Liver (tissue), 9 donors: ENCODE measurements around the gene CATSPER3. TPM values are rescaled to one million over a fixed set of nuclear protein-coding genes. Genes with fewer than 3 reads are reported as not detected.

Experiments used
- DNase-seq: peaks from one replicate; pipeline ENCODE4 v3.0.0-alpha.2; 2017; ENCODE audit warnings: low spot score
- H3K27ac ChIP-seq, 2 donors: one replicate each; pipeline ENCODE4 v1.7.0; 2013; ENCODE audit warnings: inconsistent platforms in 2 of 2, low read length in 2 of 2, control low read depth in 1 of 2, low read depth in 1 of 2, mild to moderate bottlenecking in 1 of 2
- H3K27me3 ChIP-seq, 4 donors: one replicate each; pipeline versions ENCODE4 v1.6.1 to v1.7.0; 2013; ENCODE audit warnings: low read length in 3 of 4, inconsistent platforms in 1 of 4, mild to moderate bottlenecking in 1 of 4, moderate library complexity in 1 of 4; ENCODE audit not compliant: control insufficient read depth in 4 of 4, insufficient read depth in 4 of 4
- H3K36me3 ChIP-seq, 4 donors: one replicate each; pipeline versions ENCODE4 v1.6.1 to v1.7.0; 2013; ENCODE audit warnings: low read length in 3 of 4, mild to moderate bottlenecking in 3 of 4, low read depth in 1 of 4, moderate library complexity in 1 of 4; ENCODE audit not compliant: control insufficient read depth in 4 of 4, insufficient read depth in 3 of 4
- H3K4me1 ChIP-seq, 4 donors: one replicate each; pipeline versions ENCODE4 v1.6.1 to v1.7.0; 2013; ENCODE audit warnings: low read length in 3 of 4, mild to moderate bottlenecking in 3 of 4, moderate library complexity in 1 of 4; ENCODE audit not compliant: control insufficient read depth in 4 of 4, insufficient read depth in 4 of 4
- H3K4me3 ChIP-seq, 3 donors: one replicate each; pipeline versions ENCODE4 v1.6.1 to v1.7.0; 2013; ENCODE audit warnings: low read length in 3 of 3, control low read depth in 1 of 3, low read depth in 1 of 3, mild to moderate bottlenecking in 1 of 3
- H3K9ac ChIP-seq, 2 donors: one replicate each; pipeline ENCODE4 v1.7.0; 2013; ENCODE audit warnings: low read length in 2 of 2, mild to moderate bottlenecking in 2 of 2, moderate library complexity in 2 of 2, control low read depth in 1 of 2, low read depth in 1 of 2
- H3K9me3 ChIP-seq, 4 donors: one replicate each; pipeline versions ENCODE4 v1.6.1 to v1.7.0; 2013; ENCODE audit warnings: low read length in 3 of 4; ENCODE audit not compliant: control insufficient read depth in 4 of 4
- ATF3 ChIP-seq: IDR thresholded peaks from 2 replicates; pipeline ENCODE4 v1.6.1; 2016; ENCODE audit warnings: antibody characterized with exemption
- CTCF ChIP-seq: fragments of 150-350 bp; IDR thresholded peaks from 2 replicates; pipeline ENCODE4 v1.5.1; 2017; ENCODE audit warnings: improper control_type of control experiment, low read depth, low read length; ENCODE audit not compliant: missing input control
- EGR1 ChIP-seq, 2 donors: IDR thresholded peaks; 2 replicates each; pipeline ENCODE4 v1.6.1; 2016 to 2018; ENCODE audit warnings: antibody characterized with exemption in 2 of 2, low read depth in 2 of 2
- FOXA2 ChIP-seq: IDR thresholded peaks from 2 replicates; pipeline ENCODE4 v1.6.1; 2016; ENCODE audit warnings: antibody characterized with exemption
- GABPA ChIP-seq, 2 donors: IDR thresholded peaks in 1 of 2; conservative IDR thresholded peaks in 1 of 2; 2 replicates each; pipeline ENCODE4 v1.6.1; 2016; ENCODE audit warnings: antibody characterized with exemption in 2 of 2, mild to moderate bottlenecking in 1 of 2, moderate library complexity in 1 of 2
- HNF4A ChIP-seq, 2 donors: conservative IDR thresholded peaks; 2 replicates each; pipeline ENCODE4 v1.6.1; 2016; ENCODE audit warnings: antibody characterized with exemption in 2 of 2, mild to moderate bottlenecking in 2 of 2
- HNF4G ChIP-seq: IDR thresholded peaks from 2 replicates; pipeline ENCODE4 v1.6.1; 2016; ENCODE audit warnings: antibody characterized with exemption
- JUND ChIP-seq, 2 donors: IDR thresholded peaks; 2 replicates each; pipeline ENCODE4 v1.6.1; 2016; ENCODE audit warnings: antibody characterized with exemption in 2 of 2
- MAX ChIP-seq: IDR thresholded peaks from 2 replicates; pipeline ENCODE4 v1.6.1; 2016; ENCODE audit warnings: antibody characterized with exemption
- NR2F2 ChIP-seq: IDR thresholded peaks from 2 replicates; pipeline ENCODE4 v1.6.1; 2016; ENCODE audit warnings: antibody characterized with exemption
- RAD21 ChIP-seq, 2 donors: IDR thresholded peaks; 2 replicates each; pipeline ENCODE4 v1.6.1; 2016; ENCODE audit warnings: antibody characterized with exemption in 2 of 2, mild to moderate bottlenecking in 2 of 2
- REST ChIP-seq: IDR thresholded peaks from 2 replicates; pipeline ENCODE4 v1.6.1; 2016; ENCODE audit warnings: antibody characterized with exemption, mild to moderate bottlenecking
- RXRA ChIP-seq, 2 donors: IDR thresholded peaks; 2 replicates each; pipeline ENCODE4 v1.6.1; 2017 to 2018; ENCODE audit warnings: antibody characterized with exemption in 2 of 2, mild to moderate bottlenecking in 1 of 2
- SP1 ChIP-seq: IDR thresholded peaks from 2 replicates; pipeline ENCODE4 v1.6.1; 2018; ENCODE audit warnings: antibody characterized with exemption, mild to moderate bottlenecking
- TAF1 ChIP-seq: conservative IDR thresholded peaks from 2 replicates; pipeline ENCODE4 v1.6.1; 2016; ENCODE audit warnings: antibody characterized with exemption, mild to moderate bottlenecking
- YY1 ChIP-seq: IDR thresholded peaks from 2 replicates; pipeline ENCODE4 v1.6.1; 2016; ENCODE audit warnings: antibody characterized with exemption, mild to moderate bottlenecking
- ZBTB33 ChIP-seq: IDR thresholded peaks from 2 replicates; pipeline ENCODE4 v1.6.1; 2016; ENCODE audit warnings: antibody characterized with exemption
- WGBS: extraction: QIAGEN DNeasy Blood & Tissue Kit; methylation state at CpG from one replicate; pipeline ENCODE4 v1.1.7; 2013; 5-methylcytosine and 5-hydroxymethylcytosine counted together
- polyA plus RNA-seq, 2 donors: library from polyadenylated mRNA; stranded (reverse) in 1 of 2; unstranded in 1 of 2; fragments of 200-250 nt in 1 of 2; fragments of >200 nt in 1 of 2; fragmentation: Nextera tagmentation in 1 of 2; extraction: Ambion mirVana in 1 of 2; gene quantifications; one replicate each; pipeline versions ENCODE4 v1.2.1 to v1.2.3, GENCODE V29; 2013 to 2015
- total RNA-seq, 2 donors: library from RNA; depleted of rRNA; stranded (reverse); fragments of >200 nt; gene quantifications; one replicate each; pipeline ENCODE4 v1.2.3, GENCODE V29; 2014
- donor health status: healthy.
- donor health status: healthy.
- donor health status: healthy.
- donor health status: healthy.
- donor health status: healthy.

CATSPER3 gene
- total and polyA plus RNA-seq, 4 donors = 0.28 to 0.37 (median 0.34) TPM

GRCh38 chr5:135040034-135040332, 72.3 kb downstream of the CATSPER3 start:
- DNase-seq = no peak
- WGBS = 6% methylated on average over 11 of the region's 11 CpGs
- peak overlapping the region in 1 of 3 donors; percentile 32 for H3K4me3 ChIP-seq

More at GRCh38 chr5:135040034-135040332, 72.3 kb downstream of the CATSPER3 start:
- no peaks in the 10 kb centered on the region for H3K36me3 ChIP-seq
- no peak overlapping the region for H3K9ac ChIP-seq
- no peak for TF ChIP-seq GABPA (IDR thresholded peaks at IDR 0.05 in 1 of 2, conservative IDR thresholded peaks at IDR 0.05 in 1 of 2)
- TF ChIP-seq YY1 = no peak
- TF ChIP-seq ATF3 = no peak
- TF ChIP-seq HNF4A (conservative IDR thresholded peaks at IDR 0.05) = no peak
- TF ChIP-seq RXRA (IDR thresholded peaks at IDR 0.05) = no peak
- no peak for TF ChIP-seq CTCF
- no peak for TF ChIP-seq RAD21 (IDR thresholded peaks at IDR 0.05)
- TF ChIP-seq NR2F2 = no peak
- no peak for TF ChIP-seq ZBTB33
- no peak for TF ChIP-seq REST
- no peak for TF ChIP-seq HNF4G
- TF ChIP-seq JUND (IDR thresholded peaks at IDR 0.05) = no peak
- no peak for TF ChIP-seq SP1
- no peak for TF ChIP-seq FOXA2
- TF ChIP-seq MAX = no peak
- TF ChIP-seq EGR1 (IDR thresholded peaks at IDR 0.05; ENCODE audit: low read depth in 2 of 2) = no peak
- TF ChIP-seq TAF1 = no peak
- no peak overlapping the region for H3K27ac ChIP-seq
- H3K27me3 ChIP-seq = peaks cover 17 to 47% (median 27%) of the 10 kb centered on the region in 4 donors
- peaks cover 5 to 19% (median 9%) of the 10 kb centered on the region in 4 donors for H3K4me1 ChIP-seq
- peaks cover 0 to 4% (median 0%) of the 10 kb centered on the region in 4 donors for H3K9me3 ChIP-seq
